HUDEP-2 (cell line): Measurements from ENCODE around the gene LTO1.

ENCODE experiments used
- DNase-seq, 76 experiments: peaks; one replicate each; lab custom pipeline; 2025; ENCODE audit not compliant: unreplicated experiment in 76 of 76; lab: John Stamatoyannopoulos, UW

Gene LTO1

DNA sequence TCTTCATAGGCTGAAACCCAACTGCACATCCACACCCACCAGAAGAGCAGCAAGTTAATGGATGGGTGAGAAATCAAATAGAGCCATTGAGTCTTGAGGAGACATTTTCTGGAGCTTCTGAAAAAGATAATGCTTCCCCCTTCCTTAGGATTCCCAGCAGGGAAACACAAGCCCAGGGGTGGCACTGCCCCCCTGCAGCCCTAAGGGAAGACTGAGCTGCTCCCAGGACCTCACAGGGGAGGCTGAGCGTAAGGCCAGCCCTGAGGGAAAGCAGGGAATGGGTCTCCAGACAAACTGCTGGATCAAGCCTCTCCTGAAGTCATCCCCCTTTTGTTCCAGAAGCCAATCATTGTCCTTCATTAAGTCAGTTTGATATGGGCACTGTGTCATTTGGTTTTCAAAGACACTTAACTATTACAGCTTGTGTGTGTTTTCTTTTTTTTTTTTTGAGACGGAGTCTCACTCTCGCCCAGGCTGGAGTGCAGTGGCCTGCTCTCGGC lies 15.1 kb downstream of the LTO1 start:
- no peak for DNase-seq

DNA sequence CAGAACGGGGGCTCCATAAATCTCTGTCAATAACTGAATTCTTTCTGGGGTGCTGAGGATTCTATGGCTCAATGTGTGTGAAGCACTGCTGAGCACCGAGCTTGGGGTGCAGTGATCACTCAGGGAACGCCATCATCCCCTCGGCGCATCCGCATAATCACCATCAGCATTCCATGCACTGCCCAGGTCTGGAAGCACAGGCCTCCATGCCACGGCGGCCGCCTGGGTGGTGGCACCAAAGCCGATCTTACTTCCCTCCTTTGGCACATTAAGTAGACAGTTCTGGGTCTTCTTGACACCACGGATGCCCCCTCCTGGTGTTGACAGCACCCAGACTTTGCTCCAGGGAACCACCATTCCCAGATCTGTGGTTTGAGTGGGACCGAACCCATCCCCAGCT lies 15.6 kb downstream of the LTO1 start:
- DNase-seq = no peak

DNA sequence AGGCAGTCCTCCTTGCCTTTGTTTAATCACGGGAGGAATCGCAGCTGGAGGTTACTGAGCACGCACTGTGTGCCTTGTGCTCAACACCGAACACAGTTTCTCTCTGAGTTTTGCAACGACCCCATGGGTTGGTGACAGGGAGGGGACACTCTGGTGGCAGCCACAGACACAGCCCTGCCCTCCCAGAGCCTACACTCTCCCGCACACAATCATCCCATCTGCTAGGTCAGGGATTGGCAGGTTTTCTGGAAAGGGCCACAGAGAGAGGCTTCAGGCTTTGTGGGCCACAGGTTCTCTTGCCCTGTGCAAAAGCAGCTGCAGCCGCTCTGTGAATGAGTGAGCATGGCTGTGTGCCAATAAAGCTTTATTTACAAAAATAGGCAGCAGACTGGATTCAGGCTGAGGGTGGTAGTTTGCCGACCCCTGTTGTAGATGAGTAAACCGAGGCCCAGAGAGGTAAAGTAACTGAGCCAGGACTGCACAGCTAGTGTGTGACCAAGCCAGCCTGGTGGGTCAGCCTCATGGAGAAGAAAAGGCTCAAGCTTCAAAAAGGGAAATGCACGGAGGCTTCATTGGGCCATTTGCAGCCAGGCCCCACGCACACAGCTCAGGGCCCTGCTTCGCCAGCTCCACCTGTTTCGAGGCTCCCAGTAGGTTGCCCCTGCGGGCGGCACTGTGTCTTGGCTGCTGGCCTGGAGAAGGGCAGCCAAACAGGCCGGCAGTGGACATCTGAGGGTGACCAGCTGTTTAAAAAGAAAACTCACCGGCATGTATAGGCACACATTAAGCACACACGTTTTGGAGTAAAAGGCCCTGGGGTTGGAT lies 16.3 kb downstream of the LTO1 start:
- no peak for DNase-seq

DNA sequence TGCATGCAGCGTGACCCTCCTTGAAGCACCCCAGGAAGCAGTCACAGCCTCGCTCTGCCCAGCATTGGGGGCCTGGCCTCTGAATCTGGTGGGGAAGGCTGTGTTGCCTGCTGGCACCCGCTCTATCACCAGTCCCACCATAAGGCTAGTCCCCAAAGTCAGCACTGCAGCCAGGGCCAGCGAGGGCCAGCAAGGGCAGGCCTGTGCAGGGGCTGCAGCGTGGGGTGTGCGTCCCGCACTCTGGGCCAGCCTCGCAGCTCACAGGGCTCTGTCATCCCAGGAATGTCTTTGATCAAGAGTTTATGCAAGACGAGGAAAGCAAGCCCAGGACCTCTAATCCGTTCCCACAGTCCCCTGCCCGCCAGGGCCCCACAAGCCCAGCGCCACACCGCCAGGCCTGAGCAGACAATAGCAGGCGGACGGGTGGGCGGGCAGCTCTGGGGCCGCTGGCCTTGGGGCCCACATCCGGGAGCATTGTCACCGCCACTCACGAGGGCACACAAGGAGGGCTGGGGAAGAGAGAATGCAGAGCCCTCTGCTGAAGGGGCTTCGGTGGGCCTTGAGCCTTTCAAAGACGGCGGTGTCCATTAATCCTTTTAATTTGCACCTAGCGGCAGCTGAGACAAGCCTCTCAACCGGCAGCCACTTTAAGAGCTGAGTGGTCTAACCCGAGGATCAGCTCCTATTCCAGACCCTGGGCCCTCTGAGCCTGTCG lies 17.1 kb downstream of the LTO1 start:
- no peak for DNase-seq

DNA sequence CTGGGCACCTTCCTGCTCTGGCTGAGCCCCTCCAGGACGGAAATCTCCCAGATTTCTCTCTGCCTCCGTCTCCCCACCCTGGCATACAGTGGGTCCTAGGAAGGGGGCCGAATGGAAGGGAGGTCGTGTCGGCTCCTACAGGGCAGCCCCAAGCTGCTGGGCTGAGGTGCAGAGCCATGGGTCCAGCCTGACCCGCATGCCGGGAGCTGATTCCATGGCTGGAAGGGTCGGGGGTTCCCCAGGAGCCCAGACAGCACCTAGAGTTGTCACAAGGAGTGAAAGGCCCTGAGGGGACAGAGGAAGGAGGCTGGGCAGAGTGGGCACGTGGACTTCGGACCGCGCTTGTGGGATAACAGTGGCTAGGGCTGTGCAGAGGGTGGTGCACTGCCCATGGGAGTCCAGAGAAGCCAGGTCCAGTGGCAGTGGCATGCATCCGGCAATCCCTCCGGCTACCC lies 17.7 kb downstream of the LTO1 start:
- DNase-seq = no peak

DNA sequence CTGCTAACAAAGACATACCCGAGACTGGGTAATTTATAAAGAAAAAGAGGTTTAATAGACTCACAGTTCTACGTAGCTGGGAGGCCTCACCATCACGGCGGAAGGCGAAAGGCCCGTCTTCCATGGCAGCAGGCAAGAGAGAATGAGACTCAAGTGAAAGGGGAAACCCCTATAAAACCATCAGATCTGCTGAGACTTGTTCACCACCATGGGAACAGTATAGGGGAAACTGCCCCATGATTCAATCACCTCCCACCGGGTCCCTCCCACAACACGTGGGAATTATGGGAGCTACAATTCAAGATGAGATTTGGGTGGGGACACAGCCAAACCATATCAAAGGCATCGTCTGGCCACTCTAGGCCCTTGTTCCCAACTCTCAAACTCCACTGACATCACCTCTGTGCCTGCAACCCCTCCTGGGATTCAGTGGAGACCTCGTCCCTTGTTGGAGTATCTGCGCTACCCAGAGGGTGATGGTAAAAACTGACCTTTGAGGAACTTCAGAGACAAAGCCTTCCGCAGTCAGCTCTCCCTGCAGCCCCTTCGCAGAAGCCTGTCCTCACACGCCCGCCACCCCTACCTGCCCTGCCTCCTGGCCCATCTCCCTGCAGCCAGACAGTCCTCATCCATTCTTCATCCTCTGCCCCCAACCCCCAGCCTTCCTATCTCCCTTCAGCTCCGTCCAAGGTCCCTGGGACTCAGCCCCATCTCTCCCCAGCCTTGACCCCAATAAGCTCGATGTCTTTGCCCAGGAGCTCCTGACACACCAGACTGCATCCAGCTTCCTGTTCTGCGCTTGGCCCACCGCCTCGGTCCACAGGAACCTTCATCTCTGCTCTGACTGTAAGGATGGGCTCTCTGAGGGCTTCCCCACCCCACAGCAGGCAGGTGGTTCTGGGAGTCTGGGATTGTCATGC lies 18.4 kb downstream of the LTO1 start:
- no peak for DNase-seq

DNA sequence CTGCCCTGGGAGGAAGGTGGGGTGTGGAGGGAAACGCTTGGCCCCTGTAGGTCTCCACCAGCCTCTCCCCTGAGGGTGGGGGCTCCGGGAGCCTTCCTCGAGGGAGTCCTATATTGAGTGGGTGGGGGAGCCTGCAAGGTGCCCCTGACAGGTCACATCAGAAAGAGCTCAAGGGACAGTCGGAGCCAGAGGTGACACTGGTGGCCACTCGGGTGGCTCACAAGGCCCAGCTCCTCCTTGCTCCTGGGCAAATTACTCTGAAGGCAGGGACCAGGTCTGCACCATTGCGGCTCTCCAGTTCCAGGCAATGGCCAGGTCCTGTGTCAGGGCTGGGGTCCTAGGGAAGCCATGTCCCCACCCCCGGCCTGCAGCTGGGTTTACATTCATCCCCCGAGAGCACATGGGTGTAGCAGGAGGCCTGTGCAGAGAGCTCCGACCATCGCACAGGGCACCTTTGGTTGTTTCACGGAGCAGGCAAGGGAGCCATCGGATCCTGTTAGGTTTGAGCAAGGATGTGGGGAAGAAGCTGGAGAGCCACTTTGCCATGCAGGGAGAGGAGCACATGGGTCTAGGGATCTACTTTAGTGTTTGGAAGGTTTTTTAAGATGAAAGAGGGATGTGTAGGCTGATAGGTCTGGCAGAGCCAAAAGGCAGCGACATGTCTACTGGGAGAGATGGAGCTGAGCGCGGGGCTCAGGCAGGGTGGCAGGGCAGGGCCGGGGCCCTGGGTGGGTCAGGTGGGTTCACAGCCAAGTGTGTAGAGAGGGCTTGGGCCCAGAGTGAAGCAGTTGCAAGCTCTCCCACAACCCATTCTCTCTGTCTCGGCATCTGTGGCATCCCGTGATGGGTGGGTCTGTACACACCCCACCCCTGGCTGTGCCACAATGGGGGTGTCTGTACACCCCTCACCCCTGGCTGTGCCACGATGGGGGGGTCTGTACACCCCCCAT lies 19.4 kb downstream of the LTO1 start:
- DNase-seq = no peak

DNA sequence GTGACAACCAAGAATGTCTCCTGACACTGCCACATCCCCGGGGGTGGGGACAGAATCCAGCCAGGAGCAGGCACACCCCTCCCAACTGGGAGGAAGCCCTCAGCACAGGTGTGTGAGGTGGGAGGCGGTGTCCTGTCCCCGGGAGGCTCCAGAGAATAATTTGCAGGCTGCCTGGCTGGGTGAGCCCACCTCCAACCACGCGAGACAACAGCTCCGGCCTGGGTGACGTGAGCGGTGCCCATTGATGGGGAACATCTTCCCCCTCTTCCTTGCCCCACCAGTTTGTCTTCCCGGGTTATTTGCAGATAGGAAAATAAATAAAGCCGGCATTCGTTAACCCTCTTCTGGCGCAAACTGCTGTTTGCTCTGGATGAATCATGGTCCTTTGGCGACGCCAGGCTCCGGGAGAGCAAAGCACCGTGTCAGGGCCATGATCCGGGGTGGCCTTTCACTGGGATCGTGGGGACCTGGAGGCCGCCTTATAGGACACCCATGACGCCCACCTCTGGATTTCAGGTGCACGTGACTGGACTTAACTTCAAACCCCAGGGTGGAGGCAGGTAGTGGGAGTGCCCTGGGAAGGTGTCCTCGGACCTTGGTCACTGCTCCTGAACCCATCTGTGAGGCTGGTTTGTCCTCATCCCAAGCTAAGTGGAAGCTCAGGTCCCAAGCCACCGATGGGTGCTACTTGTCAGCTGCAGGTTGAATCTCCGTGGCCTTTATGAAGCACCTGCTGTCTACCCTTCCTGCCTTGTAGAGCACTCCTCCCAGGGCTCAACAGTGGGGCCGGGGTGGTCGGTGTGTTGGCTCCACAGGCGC lies 20.3 kb downstream of the LTO1 start:
- no peak for DNase-seq

DNA sequence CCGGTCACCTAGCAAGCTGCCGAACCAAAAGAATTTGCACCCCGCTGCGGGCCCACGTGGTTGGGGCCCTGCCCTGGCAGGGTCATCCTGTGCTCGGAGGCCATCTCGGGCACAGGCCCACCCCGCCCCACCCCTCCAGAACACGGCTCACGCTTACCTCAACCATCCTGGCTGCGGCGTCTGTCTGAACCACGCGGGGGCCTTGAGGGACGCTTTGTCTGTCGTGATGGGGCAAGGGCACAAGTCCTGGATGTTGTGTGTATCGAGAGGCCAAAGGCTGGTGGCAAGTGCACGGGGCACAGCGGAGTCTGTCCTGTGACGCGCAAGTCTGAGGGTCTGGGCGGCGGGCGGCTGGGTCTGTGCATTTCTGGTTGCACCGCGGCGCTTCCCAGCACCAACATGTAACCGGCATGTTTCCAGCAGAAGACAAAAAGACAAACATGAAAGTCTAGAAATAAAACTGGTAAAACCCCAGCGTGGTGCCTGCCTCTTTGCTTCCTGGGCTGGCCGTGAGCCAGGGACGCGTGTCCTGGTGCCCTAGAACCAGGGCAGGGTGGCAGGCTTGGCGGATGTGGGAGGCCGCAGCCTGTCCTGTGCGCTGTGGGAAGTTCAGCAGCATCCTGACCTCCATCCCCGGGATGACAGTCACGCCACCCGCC lies 21.0 kb downstream of the LTO1 start:
- DNase-seq = no peak

DNA sequence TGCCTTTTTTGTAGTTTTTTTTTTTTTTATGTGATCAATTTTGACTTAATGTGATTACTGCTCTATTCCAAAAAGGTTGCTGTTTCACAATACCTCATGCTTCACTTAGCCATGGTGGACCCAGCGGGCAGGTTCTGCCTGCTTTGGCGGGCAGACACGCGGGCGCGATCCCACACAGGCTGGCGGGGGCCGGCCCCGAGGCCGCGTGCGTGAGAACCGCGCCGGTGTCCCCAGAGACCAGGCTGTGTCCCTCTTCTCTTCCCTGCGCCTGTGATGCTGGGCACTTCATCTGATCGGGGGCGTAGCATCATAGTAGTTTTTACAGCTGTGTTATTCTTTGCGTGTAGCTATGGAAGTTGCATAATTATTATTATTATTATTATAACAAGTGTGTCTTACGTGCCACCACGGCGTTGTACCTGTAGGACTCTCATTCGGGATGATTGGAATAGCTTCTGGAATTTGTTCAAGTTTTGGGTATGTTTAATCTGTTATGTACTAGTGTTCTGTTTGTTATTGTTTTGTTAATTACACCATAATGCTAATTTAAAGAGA lies 21.7 kb downstream of the LTO1 start:
- DNase-seq = no peak

DNA sequence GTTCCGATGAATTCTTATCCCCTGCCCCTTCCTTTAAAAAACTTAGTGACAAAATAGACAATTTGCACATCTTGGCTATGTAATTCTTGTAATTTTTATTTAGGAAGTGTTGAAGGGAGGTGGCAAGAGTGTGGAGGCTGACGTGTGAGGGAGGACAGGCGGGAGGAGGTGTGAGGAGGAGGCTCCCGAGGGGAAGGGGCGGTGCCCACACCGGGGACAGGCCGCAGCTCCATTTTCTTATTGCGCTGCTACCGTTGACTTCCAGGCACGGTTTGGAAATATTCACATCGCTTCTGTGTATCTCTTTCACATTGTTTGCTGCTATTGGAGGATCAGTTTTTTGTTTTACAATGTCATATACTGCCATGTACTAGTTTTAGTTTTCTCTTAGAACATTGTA lies 22.2 kb downstream of the LTO1 start:
- no peak for DNase-seq

DNA sequence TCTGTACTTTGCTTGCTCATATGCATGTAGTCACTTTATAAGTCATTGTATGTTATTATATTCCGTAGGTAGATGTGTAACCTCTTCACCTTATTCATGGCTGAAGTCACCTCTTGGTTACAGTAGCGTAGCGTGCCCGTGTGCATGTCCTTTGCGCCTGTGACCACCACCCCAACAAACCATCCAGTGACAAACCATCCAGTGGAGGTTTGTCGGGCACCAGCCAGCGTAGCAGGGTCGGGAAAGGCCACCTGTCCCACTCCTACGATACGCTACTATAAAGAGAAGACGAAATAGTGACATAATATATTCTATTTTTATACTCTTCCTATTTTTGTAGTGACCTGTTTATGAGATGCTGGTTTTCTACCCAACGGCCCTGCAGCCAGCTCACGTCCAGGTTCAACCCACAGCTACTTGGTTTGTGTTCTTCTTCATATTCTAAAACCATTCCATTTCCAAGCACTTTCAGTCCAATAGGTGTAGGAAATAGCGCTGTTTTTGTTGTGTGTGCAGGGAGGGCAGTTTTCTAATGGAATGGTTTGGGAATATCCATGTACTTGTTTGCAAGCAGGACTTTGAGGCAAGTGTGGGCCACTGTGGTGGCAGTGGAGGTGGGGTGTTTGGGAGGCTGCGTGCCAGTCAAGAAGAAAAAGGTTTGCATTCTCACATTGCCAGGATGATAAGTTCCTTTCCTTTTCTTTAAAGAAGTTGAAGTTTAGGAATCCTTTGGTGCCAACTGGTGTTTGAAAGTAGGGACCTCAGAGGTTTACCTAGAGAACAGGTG lies 23.1 kb downstream of the LTO1 start:
- no peak for DNase-seq

DNA sequence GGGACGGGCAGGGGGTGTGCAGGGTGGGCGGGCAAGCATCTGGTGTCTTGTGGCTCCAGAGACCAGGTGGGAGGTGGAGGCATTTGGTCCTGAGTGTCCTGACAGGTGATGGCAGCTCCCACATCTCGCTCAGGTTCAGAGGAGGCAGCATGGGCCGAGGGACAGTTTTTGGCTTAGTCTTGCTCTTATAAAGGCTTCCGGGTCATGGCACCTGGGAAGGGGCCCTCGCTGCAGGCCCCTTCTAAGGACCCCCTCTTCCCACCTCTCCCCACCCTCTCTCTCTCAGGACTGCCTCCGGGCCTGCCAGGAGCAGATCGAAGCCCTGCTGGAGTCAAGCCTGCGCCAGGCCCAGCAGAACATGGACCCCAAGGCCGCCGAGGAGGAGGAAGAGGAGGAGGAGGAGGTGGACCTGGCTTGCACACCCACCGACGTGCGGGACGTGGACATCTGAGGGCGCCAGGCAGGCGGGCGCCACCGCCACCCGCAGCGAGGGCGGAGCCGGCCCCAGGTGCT lies 24.3 kb downstream of the LTO1 start:
- no peak for DNase-seq

DNA sequence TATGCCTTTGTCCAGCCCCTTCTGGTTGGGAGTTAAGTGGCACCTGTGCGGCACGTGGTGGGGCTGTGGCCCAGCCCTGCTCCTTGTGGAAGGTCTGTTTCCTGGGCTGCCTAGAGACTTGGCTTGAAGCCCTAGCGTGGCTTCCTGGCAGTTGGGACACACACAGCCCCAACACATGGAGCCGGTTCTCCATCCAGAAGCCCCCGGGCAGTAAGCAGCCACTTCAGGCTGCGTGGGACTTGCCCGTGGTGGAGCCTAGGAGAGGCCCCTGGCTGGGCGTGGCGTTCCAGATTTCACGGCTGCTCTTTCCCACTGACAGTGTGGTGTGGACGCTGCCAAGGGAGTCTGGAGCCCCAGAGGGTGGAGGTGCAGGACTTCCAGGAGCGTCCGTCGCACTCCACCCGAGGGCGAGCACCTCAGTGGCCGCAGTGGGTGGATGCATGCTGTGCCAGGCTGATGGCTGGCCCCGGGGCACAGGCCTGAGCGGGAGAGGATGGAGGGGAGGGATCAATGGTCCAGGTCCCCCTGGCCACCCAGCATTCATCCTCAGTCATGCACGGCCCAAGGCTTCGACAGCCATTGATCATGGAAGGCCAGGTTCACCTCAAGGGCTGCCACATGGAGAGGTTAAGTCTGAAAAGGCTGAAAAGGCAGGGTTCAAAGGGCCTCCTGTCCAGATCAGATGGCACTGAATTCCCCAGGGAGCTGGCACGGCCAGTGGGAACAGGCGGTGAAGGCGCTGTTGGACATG lies 24.9 kb downstream of the LTO1 start:
- DNase-seq = no peak

DNA sequence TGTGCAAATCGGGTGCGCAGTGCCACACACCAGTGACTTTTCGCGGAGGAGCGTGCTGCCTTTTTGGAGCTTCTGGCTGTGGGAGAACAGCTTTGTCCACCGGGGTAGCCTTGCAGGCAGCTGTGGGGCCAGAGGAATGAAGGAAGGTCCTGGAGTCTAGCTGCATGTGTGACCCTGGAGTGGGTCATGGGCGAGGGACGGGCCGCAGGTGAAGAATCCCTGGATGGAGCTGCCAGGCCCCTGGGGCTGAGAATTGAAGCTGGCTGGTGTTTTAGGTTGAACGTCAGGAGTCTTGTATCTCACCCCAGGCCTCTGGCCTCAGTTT lies 25.6 kb downstream of the LTO1 start:
- DNase-seq = no peak

DNA sequence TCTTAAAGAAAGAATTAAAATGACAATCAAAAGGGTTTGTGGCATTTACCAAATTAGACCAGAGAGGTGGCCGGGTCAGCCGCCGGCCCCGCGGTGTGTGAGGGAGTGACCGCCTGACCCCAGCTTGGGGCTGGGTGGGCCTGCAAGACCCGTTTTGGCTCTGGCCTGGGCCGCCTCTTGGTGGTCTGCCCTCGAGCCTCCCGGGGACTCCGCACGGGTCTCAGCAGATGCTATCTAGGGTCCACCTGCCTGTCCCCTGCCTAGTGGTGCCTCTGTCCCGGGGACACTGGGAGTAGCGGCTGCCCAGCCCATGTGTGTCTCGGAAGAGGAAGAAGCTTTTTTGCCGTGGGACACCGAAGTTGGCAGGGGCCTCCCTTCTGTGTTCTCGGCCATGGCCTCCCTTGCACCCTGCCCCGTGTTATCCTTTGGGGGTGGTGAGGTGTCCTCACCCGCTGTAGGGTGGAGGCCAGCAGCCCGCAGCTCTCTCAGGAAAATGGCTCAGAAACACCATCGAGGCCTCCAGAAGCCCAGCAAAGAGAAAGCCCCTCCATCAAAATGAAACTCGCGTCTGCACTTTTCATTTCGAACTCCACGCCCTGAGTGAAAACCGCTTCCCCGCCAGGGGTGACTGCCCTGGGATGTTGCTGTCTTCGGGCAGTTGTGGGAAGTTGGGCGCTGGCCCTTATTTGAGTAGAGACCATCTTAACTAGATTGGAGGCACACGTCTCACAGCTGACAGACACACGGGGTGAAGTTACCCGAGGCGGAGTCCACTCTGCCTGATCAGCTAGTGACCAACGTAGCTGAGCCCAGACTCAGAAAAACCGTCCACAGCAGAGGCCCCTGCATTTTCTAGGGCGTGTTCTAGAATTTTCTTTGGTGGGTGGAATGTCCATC lies 26.2 kb downstream of the LTO1 start:
- DNase-seq = no peak
